Skin of body (tissue), 2 donors: ENCODE results near the gene KIFC1. TPM values are rescaled to one million over a fixed set of nuclear protein-coding genes. Genes with fewer than 3 reads are reported as not detected.

Experiments
- DNase-seq: peaks from one replicate; lab custom pipeline; 2025; lab: John Stamatoyannopoulos, UW
- total RNA-seq: library from RNA; depleted of rRNA; stranded (reverse); fragments of >200 nt; gene quantifications from one replicate; pipeline ENCODE4 v1.2.3, GENCODE V29; 2014

Gene KIFC1
- total RNA-seq, 1 donor from 2014 or later = 9.5 TPM

GRCh38 chr6:33410711-33411631 is 19.3 kb downstream of the KIFC1 start, which contains the start of gene PHF1:
Gene PHF1 (plus strand): TSS chr6:33411014. CDS start chr6:33412264, 1,250 bp downstream.
- peak; percentile 90 for DNase-seq

- DNase-seq = no peak
These were observed 20.0 kb downstream of the KIFC1 start for GRCh38 chr6:33411632-33412005.

- no peak for DNase-seq
These were observed 20.8 kb downstream of the KIFC1 start for GRCh38 chr6:33412140-33413009.

GRCh38 chr6:33413241-33414120 is 21.9 kb downstream of the KIFC1 start:
- DNase-seq = no peak

- DNase-seq = no peak
These were observed 23.1 kb downstream of the KIFC1 start for GRCh38 chr6:33414592-33415271.

- DNase-seq = no peak
These were observed 24.2 kb downstream of the KIFC1 start for GRCh38 chr6:33415831-33416230.

- no peak for DNase-seq
These were observed 24.9 kb downstream of the KIFC1 start for GRCh38 chr6:33416386-33417127.

- no peak for DNase-seq
These were observed 25.7 kb downstream of the KIFC1 start for GRCh38 chr6:33417128-33417902.

GRCh38 chr6:33417903-33418689 is 26.5 kb downstream of the KIFC1 start, which contains the start of gene CUTA:
Gene CUTA (minus strand): TSS chr6:33418107. CDS start chr6:33418000, 107 bp downstream.
- peak; percentile 100 for DNase-seq

GRCh38 chr6:33418690-33419291 is 27.2 kb downstream of the KIFC1 start:
- DNase-seq = no peak

- DNase-seq = peak; percentile 59
These were observed 28.2 kb downstream of the KIFC1 start, which contains the start of gene SYNGAP1 for GRCh38 chr6:33419580-33420490. Gene SYNGAP1 (plus strand): TSS chr6:33420065. CDS start chr6:33420265, 200 bp downstream.

GRCh38 chr6:33420491-33421343 is 29.1 kb downstream of the KIFC1 start:
- DNase-seq = no peak

- no peak for DNase-seq
These were observed 29.7 kb downstream of the KIFC1 start for GRCh38 chr6:33421344-33421643.

GRCh38 chr6:33423777-33424176 is 32.2 kb downstream of the KIFC1 start:
- no peak for DNase-seq

GRCh38 chr6:33424855-33425667 is 33.4 kb downstream of the KIFC1 start:
- DNase-seq = no peak
